B cell (primary cell): ENCODE measurements around the gene CRIM1. TPM values are rescaled to one million over a fixed set of nuclear protein-coding genes. Genes with fewer than 3 reads are reported as not detected.

Experiments
- ATAC-seq: fragments of 200-7000 bp; cut with Tn5 transposase; one replicate; pipeline ENCODE4 v1.10.0; 2021; ENCODE audit warnings: low read depth, mild to moderate bottlenecking, moderate number of reproducible peaks, moderate library complexity
- CTCF ChIA-PET: fragments of 350-600 bp; sonication (Branson Sonifier 250); formaldehyde crosslinking; loops from one replicate; lab custom pipeline; 2021; ENCODE audit warnings: antibody characterized with exemption, inconsistent platforms; lab: Charles Lee
- POLR2A ChIA-PET: fragments of 350-600 bp; sonication (Branson Sonifier 250); formaldehyde crosslinking; loops from one replicate; lab custom pipeline; 2021; ENCODE audit warnings: antibody characterized with exemption; lab: Charles Lee
- DNase-seq: peaks from one replicate; pipeline ENCODE4 v3.0.0; 2013
- H2AFZ ChIP-seq: 2 replicates; pipeline ENCODE4 v1.6.1; 2012; ENCODE audit warnings: mild to moderate bottlenecking, low read depth, low read length; ENCODE audit not compliant: insufficient read depth, poor library complexity, severe bottlenecking
- H3K27ac ChIP-seq, 2 donors: 1 replicate in 1 of 2; 2 replicates in 1 of 2; pipeline ENCODE4 v1.5.1; 2012 to 2013; ENCODE audit warnings: low read length in 2 of 2, mild to moderate bottlenecking in 2 of 2, moderate library complexity in 1 of 2
- H3K27me3 ChIP-seq, 4 experiments: fragments of 200-600 bp in 1 of 4; sonication (generic) in 1 of 4; replicated peaks in 1 of 4; 1 replicate in 2 of 4; 2 replicates in 2 of 4; pipeline versions ENCODE4 v1.6.1 to v1.7.0; 2013 to 2016; ENCODE audit warnings: low read length in 3 of 4, mild to moderate bottlenecking in 2 of 4, mixed read lengths in 1 of 4, moderate library complexity in 1 of 4; ENCODE audit not compliant: insufficient read depth in 4 of 4, control insufficient read depth in 3 of 4; ENCODE audit errors: control extremely low read depth in 1 of 4
- H3K36me3 ChIP-seq, 2 experiments: replicated peaks in 1 of 2; 1 replicate in 1 of 2; 2 replicates in 1 of 2; pipeline versions ENCODE4 v1.6.1 to v1.7.1; 2013; ENCODE audit warnings: low read length in 1 of 2; ENCODE audit not compliant: insufficient read depth in 2 of 2, control insufficient read depth in 1 of 2; ENCODE audit errors: control extremely low read depth in 1 of 2, extremely low read depth in 1 of 2
- H3K4me1 ChIP-seq, 2 donors: fragments of 200-600 bp in 1 of 2; sonication (generic) in 1 of 2; 1 replicate in 1 of 2; 2 replicates in 1 of 2; pipeline versions ENCODE4 v1.5.1 to v1.6.1; 2013 to 2017; ENCODE audit warnings: low read length in 2 of 2; ENCODE audit not compliant: control insufficient read depth in 2 of 2, insufficient read depth in 2 of 2
- H3K4me2 ChIP-seq: replicated peaks from 2 replicates; pipeline ENCODE3; 2012; ENCODE audit warnings: mild to moderate bottlenecking, low read depth, low read length; ENCODE audit not compliant: poor library complexity, severe bottlenecking
- H3K4me3 ChIP-seq, 5 experiments: fragments of 200-600 bp in 1 of 5; sonication (generic) in 1 of 5; 1 replicate in 3 of 5; 2 replicates in 2 of 5; pipeline versions ENCODE4 v1.5.1 to v1.7.0; 2011 to 2016; ENCODE audit warnings: low read length in 4 of 5, mild to moderate bottlenecking in 4 of 5, low read depth in 2 of 5, control low read depth in 1 of 5, moderate library complexity in 1 of 5; ENCODE audit not compliant: insufficient read depth in 1 of 5; ENCODE audit errors: control extremely low read depth in 1 of 5, extremely low read depth in 1 of 5
- H3K79me2 ChIP-seq: fragments of 200-600 bp; sonication (generic); one replicate; pipeline ENCODE4 v1.6.0; 2016; ENCODE audit warnings: low read length; ENCODE audit not compliant: control insufficient read depth, insufficient read depth
- H3K9ac ChIP-seq: fragments of 200-600 bp; sonication (generic); 2 replicates; pipeline ENCODE4 v1.6.1; 2017; ENCODE audit warnings: mild to moderate bottlenecking, low read length, moderate library complexity
- H3K9me3 ChIP-seq, 3 donors: one replicate each; pipeline versions ENCODE4 v1.6.1 to v1.7.1; 2013; ENCODE audit warnings: low read length in 2 of 3; ENCODE audit not compliant: control insufficient read depth in 2 of 3, insufficient read depth in 1 of 3; ENCODE audit errors: control extremely low read depth in 1 of 3
- H4K20me1 ChIP-seq: 2 replicates; pipeline ENCODE4 v1.6.0; 2012; ENCODE audit warnings: mild to moderate bottlenecking, low read length; ENCODE audit not compliant: insufficient read depth, control insufficient read depth, poor library complexity, severe bottlenecking
- H3K27ac Mint-ChIP-seq: one replicate; pipeline ENCODE4 v1.8.0; 2021; ENCODE audit warnings: mixed read lengths
- H3K27me3 Mint-ChIP-seq: one replicate; pipeline ENCODE4 v1.8.0; 2021; ENCODE audit warnings: mixed read lengths
- H3K4me1 Mint-ChIP-seq: one replicate; pipeline ENCODE4 v1.8.0; 2021; ENCODE audit warnings: mixed read lengths
- H3K4me3 Mint-ChIP-seq: one replicate; pipeline ENCODE4 v1.8.0; 2021; ENCODE audit warnings: mixed read lengths
- H3K9me3 Mint-ChIP-seq: one replicate; pipeline ENCODE4 v1.8.0; 2022; ENCODE audit warnings: mixed read lengths; ENCODE audit not compliant: insufficient read depth
- CTCF ChIP-seq: fragments of 200-600 bp; IDR thresholded peaks from one replicate; pipeline ENCODE4 v1.8.0; 2022; ENCODE audit warnings: antibody characterized with exemption, mild to moderate bottlenecking
- EZH2 ChIP-seq: IDR thresholded peaks from 2 replicates; pipeline ENCODE4 v1.6.1; 2012; ENCODE audit warnings: borderline replicate concordance, low read depth, mild to moderate bottlenecking, moderate library complexity, low read length; ENCODE audit not compliant: insufficient read depth, poor library complexity, severe bottlenecking
- WGBS: methylation state at CpG from one replicate; pipeline ENCODE4 v1.1.5; 2013; ENCODE audit warnings: missing lambda C conversion rate; ENCODE audit not compliant: insufficient coverage; 5-methylcytosine and 5-hydroxymethylcytosine counted together
- intact Hi-C: fragments of 100-400 bp; cut with micrococcal nuclease; formaldehyde crosslinking; loops from one replicate; pipeline ENCODE4 v1.10.0; 2022
- polyA plus RNA-seq: library from polyadenylated mRNA; depleted of rRNA; stranded (reverse); fragments of >200 nt; gene quantifications from 2 replicates; pipeline ENCODE4 v1.2.3, GENCODE V29; 2012
- total RNA-seq, 2 donors: library from RNA; stranded (reverse); fragments of 120-200 nt in 1 of 2; gene quantifications; 1 replicate in 1 of 2; 2 replicates in 1 of 2; pipeline versions ENCODE4 v1.2.3 to v1.2.4, GENCODE V29; 2013 to 2022

Gene CRIM1
- total and polyA plus RNA-seq, 2 donors (not counting 1 experiment from before 2014, with no cell fraction given): 1.3 to 5.0 TPM

- ChIA-PET CTCF (interaction anchor here (1.1 kb wide), 1 partner anchor 9 kb away, joined by 4 read pairs; no protein-coding TSS in a partner anchor), POLR2A (no interaction called here)
- ATAC-seq: no peak
- H3K4me1 Mint-ChIP-seq: no peaks in the 10 kb centered on the region
- no peaks in the 10 kb centered on the region for H3K27me3 Mint-ChIP-seq
- H3K4me1 ChIP-seq: no peaks in the 10 kb centered on the region
- no peak for DNase-seq
- H3K9me3 ChIP-seq: no peaks in the 10 kb centered on the region
- intact Hi-C loops: no loop called here
- no peak for TF ChIP-seq EZH2
- TF ChIP-seq CTCF: no peak
- H3K27me3 ChIP-seq: no peaks in the 10 kb centered on the region
- WGBS: no CpG with 5 or more reads among the region's 5 CpGs
- no peak overlapping the region for H3K27ac Mint-ChIP-seq
- H3K4me2 ChIP-seq: no peak overlapping the region
- no peak overlapping the region for H2AFZ ChIP-seq
- H3K36me3 ChIP-seq: peaks cover 0 to 1% of the 10 kb centered on the region in 2 experiments
- H3K4me3 ChIP-seq: no peak overlapping the region
- no peak overlapping the region for H3K9ac ChIP-seq
- H3K4me3 Mint-ChIP-seq: no peak overlapping the region
- H3K79me2 ChIP-seq: no peaks in the 10 kb centered on the region
- H3K27ac ChIP-seq: no peak overlapping the region
- no peaks in the 10 kb centered on the region for H3K9me3 Mint-ChIP-seq
- H4K20me1 ChIP-seq: no peaks in the 10 kb centered on the region
Measured at GRCh38 chr2:36450466-36451196, 95.1 kb downstream of the CRIM1 start.

GRCh38 chr2:36451512-36451911 is 95.9 kb downstream of the CRIM1 start:
- no peak overlapping the region for H3K4me3 ChIP-seq
- H3K27me3 Mint-ChIP-seq: no peaks in the 10 kb centered on the region
- no peak overlapping the region for H3K27ac Mint-ChIP-seq
- H3K9ac ChIP-seq: no peak overlapping the region
- ATAC-seq (no peak), DNase-seq (no peak)
- ChIA-PET CTCF (interaction anchor here (1.1 kb wide), 1 partner anchor 8 kb away, joined by 4 read pairs; no protein-coding TSS in a partner anchor), POLR2A (no interaction called here)
- no peaks in the 10 kb centered on the region for H3K79me2 ChIP-seq
- no peaks in the 10 kb centered on the region for H3K9me3 Mint-ChIP-seq
- no peaks in the 10 kb centered on the region for H3K9me3 ChIP-seq
- H3K4me2 ChIP-seq: no peak overlapping the region
- no peaks in the 10 kb centered on the region for H4K20me1 ChIP-seq
- H3K27me3 ChIP-seq: no peaks in the 10 kb centered on the region
- H3K4me1 Mint-ChIP-seq: no peaks in the 10 kb centered on the region
- H3K36me3 ChIP-seq: peaks cover 0 to 1% of the 10 kb centered on the region in 2 experiments
- no peaks in the 10 kb centered on the region for H3K4me1 ChIP-seq
- 80% methylated on average over 1 of the region's 5 CpGs for WGBS
- TF ChIP-seq CTCF (no peak), EZH2 (no peak)
- H3K4me3 Mint-ChIP-seq: no peak overlapping the region
- no peak overlapping the region for H2AFZ ChIP-seq
- intact Hi-C loops: no loop called here
- no peak overlapping the region for H3K27ac ChIP-seq
